Measurements from ENCODE around the gene SLC2A5.
"Not testable (repeated sequence)": the region's sequence is repeated elsewhere in the genome, so short reads cannot be mapped to it uniquely, and the experiment has no call there.

- not testable (repeated sequence) for TF ChIP-seq CTCF (conservative IDR thresholded peaks at IDR 0.05); EZH2 (IDR thresholded peaks at IDR 0.05; ENCODE audit: low read depth)
Measured at GRCh38 chr1:9022026-9022738, 47.3 kb downstream of the SLC2A5 start.

Measured in PC-9 (cell line).